Right atrium auricular region (tissue), 2 donors: Measurements from ENCODE around the gene SLC26A4. TPM values are rescaled to one million over a fixed set of nuclear protein-coding genes. Genes with fewer than 3 reads are reported as not detected.

Experiments used
- DNase-seq: peaks from one replicate; pipeline ENCODE4 v3.0.0-alpha.2; 2019; ENCODE audit warnings: low spot score
- H3K27ac ChIP-seq, 2 donors: fragments of 200-600 bp; sonication (generic); 1 replicate in 1 of 2; 2 replicates in 1 of 2; pipeline ENCODE4 v1.5.1; 2016 to 2019
- H3K27me3 ChIP-seq, 2 donors: fragments of 200-600 bp; sonication (generic); one replicate each; pipeline versions ENCODE4 v1.5.1 to v1.6.0; 2017 to 2019
- H3K36me3 ChIP-seq: fragments of 200-600 bp; sonication (generic); one replicate; pipeline ENCODE4 v1.5.1; 2016
- H3K4me1 ChIP-seq, 2 donors: fragments of 200-600 bp; sonication (generic); one replicate each; pipeline versions ENCODE4 v1.5.1 to v1.6.0; 2017 to 2019
- H3K4me3 ChIP-seq, 2 donors: fragments of 200-600 bp; sonication (generic); 1 replicate in 1 of 2; 2 replicates in 1 of 2; pipeline ENCODE4 v1.5.1; 2017 to 2019; ENCODE audit warnings: mild to moderate bottlenecking in 1 of 2, moderate library complexity in 1 of 2
- H3K9me3 ChIP-seq, 2 donors: fragments of 200-600 bp; sonication (generic); one replicate each; pipeline ENCODE4 v1.5.1; 2019
- CTCF ChIP-seq, 2 donors: fragments of 200-600 bp; sonication (generic); IDR thresholded peaks; one replicate each; pipeline ENCODE4 v1.5.1; 2019; ENCODE audit warnings: antibody characterized with exemption in 2 of 2
- total RNA-seq, 2 donors: library from RNA; depleted of rRNA; stranded (reverse); fragments of >200 nt; gene quantifications; one replicate each; pipeline ENCODE4 v1.1.0, GENCODE V29; 2016

Gene SLC26A4
- total RNA-seq, 2 donors from 2014 or later = 0.30 to 0.51 TPM

- H3K4me1 ChIP-seq = peaks cover 0 to 25% of the 10 kb centered on the region in 2 donors
These were observed 83.1 kb downstream of the SLC26A4 start, which contains the start of gene CBLL1 for GRCh38 chr7:107743567-107744344. Gene CBLL1, plus strand, starts transcription at chr7:107744142. Its CDS starts 22 bp downstream, at chr7:107744164.

GRCh38 chr7:107744345-107744750 is 83.7 kb downstream of the SLC26A4 start:
- no peaks in the 10 kb centered on the region for H3K27me3 ChIP-seq
- H3K36me3 ChIP-seq = peaks cover 2% of the 10 kb centered on the region
- H3K4me3 ChIP-seq = peak overlapping the region; percentile 72 to 94
- peak overlapping the region; percentile 97 to 98 for H3K27ac ChIP-seq
- H3K4me1 ChIP-seq = peaks cover 0 to 25% of the 10 kb centered on the region in 2 donors
- TF ChIP-seq CTCF (IDR thresholded peaks at IDR 0.05) = no peak
- no peaks in the 10 kb centered on the region for H3K9me3 ChIP-seq
- no peak for DNase-seq

More at GRCh38 chr7:107743567-107744344, 83.1 kb downstream of the SLC26A4 start, which contains the start of gene CBLL1:
- Histone ChIP-seq H3K27me3 (no peaks in the 10 kb centered on the region), H3K27ac (peak within 1 kb of the TSS; percentile 97 to 98), H3K36me3 (no peaks in the 10 kb centered on the region), H3K4me3 (peak within 1 kb of the TSS; percentile 72 to 94), H3K9me3 (no peaks in the 10 kb centered on the region)
- peak; percentile 50 to 79 for TF ChIP-seq CTCF (IDR thresholded peaks at IDR 0.05)
- DNase-seq = peak; percentile 96

- TF ChIP-seq CTCF (IDR thresholded peaks at IDR 0.05) = no peak
- Histone ChIP-seq H3K36me3 (peaks cover 18% of the 10 kb centered on the region), H3K4me1 (peaks cover 0 to 25% of the 10 kb centered on the region in 2 donors), H3K9me3 (no peaks in the 10 kb centered on the region), H3K27me3 (no peaks in the 10 kb centered on the region), H3K4me3 (no peak overlapping the region), H3K27ac (no peak overlapping the region)
- no peak for DNase-seq
These were observed 85.4 kb downstream of the SLC26A4 start for GRCh38 chr7:107746006-107746405.

DNA sequence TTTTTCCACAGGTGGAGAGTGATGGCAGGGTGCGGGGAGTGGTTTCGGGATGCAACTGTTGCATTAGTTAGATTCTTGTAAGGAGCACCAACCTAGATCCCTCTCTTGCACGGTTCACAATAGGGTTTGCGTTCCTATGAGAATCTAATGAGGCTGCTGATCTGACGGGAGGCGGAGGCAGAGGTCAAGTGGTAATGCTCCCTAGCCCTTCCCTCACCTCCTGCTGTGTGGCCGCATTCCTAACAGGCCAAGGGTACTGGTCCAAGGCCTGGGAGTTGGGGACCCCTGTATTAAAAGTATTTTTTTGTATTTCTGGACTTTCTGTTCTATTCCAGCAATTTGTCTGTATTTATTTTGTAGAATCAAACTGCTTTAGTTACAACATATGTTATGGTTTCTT is 90.5 kb downstream of the SLC26A4 start:
- DNase-seq = no peak
- Histone ChIP-seq H3K4me3 (no peak overlapping the region), H3K36me3 (peaks cover 59% of the 10 kb centered on the region), H3K4me1 (peaks cover 0 to 1% of the 10 kb centered on the region in 2 donors), H3K27me3 (no peaks in the 10 kb centered on the region), H3K9me3 (no peaks in the 10 kb centered on the region), H3K27ac (no peak overlapping the region)
- TF ChIP-seq CTCF (IDR thresholded peaks at IDR 0.05) = no peak

GRCh38 chr7:107754642-107755041 is 94.0 kb downstream of the SLC26A4 start:
- TF ChIP-seq CTCF (IDR thresholded peaks at IDR 0.05) = no peak
- Histone ChIP-seq H3K9me3 (no peaks in the 10 kb centered on the region), H3K4me3 (no peak overlapping the region), H3K27ac (no peak overlapping the region), H3K27me3 (no peaks in the 10 kb centered on the region), H3K4me1 (no peaks in the 10 kb centered on the region), H3K36me3 (peaks cover 75% of the 10 kb centered on the region)
- DNase-seq = no peak
